Gastroesophageal sphincter (tissue), 4 donors: Measurements from ENCODE around the gene SNRNP70. TPM values are rescaled to one million over a fixed set of nuclear protein-coding genes. Genes with fewer than 3 reads are reported as not detected.

Experiments
- ATAC-seq: fragments of 150-250 bp; one replicate; pipeline ENCODE4 v1.9.1; 2016; ENCODE audit warnings: mild to moderate bottlenecking, moderate library complexity
- H3K27ac ChIP-seq, 4 donors: fragments of 200-600 bp; sonication (generic) in 3 of 4; 1 replicate in 3 of 4; 2 replicates in 1 of 4; pipeline ENCODE4 v1.5.1; 2016 to 2019
- H3K27me3 ChIP-seq: fragments of 200-600 bp; sonication (generic); one replicate; pipeline ENCODE4 v1.5.1; 2019
- H3K36me3 ChIP-seq, 2 donors: fragments of 200-600 bp; sonication (generic); one replicate each; pipeline ENCODE4 v1.5.1; 2019; ENCODE audit warnings: control low read depth in 1 of 2
- H3K4me1 ChIP-seq, 3 donors: fragments of 200-600 bp; sonication (generic); 1 replicate in 2 of 3; 2 replicates in 1 of 3; pipeline ENCODE4 v1.5.1; 2016 to 2019; ENCODE audit warnings: control low read depth in 2 of 3
- H3K4me3 ChIP-seq, 2 donors: fragments of 200-600 bp; sonication (generic); one replicate each; pipeline ENCODE4 v1.5.1; 2019; ENCODE audit warnings: mild to moderate bottlenecking in 1 of 2, moderate library complexity in 1 of 2
- H3K9me3 ChIP-seq, 3 donors: fragments of 200-600 bp; sonication (generic); one replicate each; pipeline ENCODE4 v1.5.1; 2017 to 2019; ENCODE audit warnings: control low read depth in 2 of 3
- CTCF ChIP-seq, 4 experiments: fragments of 200-600 bp in 2 of 4; fragments of 450-650 bp in 2 of 4; sonication (generic) in 1 of 4; IDR thresholded peaks; one replicate each; pipeline ENCODE4 v1.5.1; 2017 to 2019; ENCODE audit warnings: antibody characterized with exemption in 4 of 4, mild to moderate bottlenecking in 2 of 4, moderate library complexity in 2 of 4
- EP300 ChIP-seq: sonication (generic); formaldehyde crosslinking; IDR thresholded peaks from one replicate; pipeline ENCODE4 v1.6.1; 2017; ENCODE audit warnings: antibody characterized with exemption, mild to moderate bottlenecking
- POLR2A ChIP-seq, 2 donors: fragments of 450-650 bp; IDR thresholded peaks; one replicate each; pipeline ENCODE4 v1.6.1; 2017; ENCODE audit warnings: antibody characterized with exemption in 2 of 2, mild to moderate bottlenecking in 2 of 2, moderate library complexity in 1 of 2
- POLR2AphosphoS5 ChIP-seq: sonication (generic); formaldehyde crosslinking; IDR thresholded peaks from one replicate; pipeline ENCODE4 v1.6.1; 2017; ENCODE audit warnings: antibody characterized with exemption
- WGBS, 2 donors: methylation state at CpG; one replicate each; pipeline ENCODE4 v1.1.5; 2018; ENCODE audit warnings: low coverage in 1 of 2; 5-methylcytosine and 5-hydroxymethylcytosine counted together
- total RNA-seq, 4 donors: library from RNA; depleted of rRNA; stranded (reverse); fragments of >200 nt; gene quantifications; one replicate each; pipeline ENCODE4 v1.1.0, GENCODE V29; 2016

Gene SNRNP70
- total RNA-seq, 4 donors from 2014 or later, result 77.4 to 323 (median 192) TPM

GRCh38 chr19:49117677-49118564 lies 32.7 kb downstream of the SNRNP70 start:
- WGBS, 2 donors, result 26 to 60% methylated on average over 1 to 8 of the region's 26 CpGs
- no peak for ATAC-seq

GRCh38 chr19:49118565-49119410 lies 33.5 kb downstream of the SNRNP70 start, which contains the start of gene C19orf73:
Gene C19orf73 (minus strand): TSS chr19:49119143. CDS start chr19:49119022, 121 bp downstream.
- 0% methylated on average over 16 of the region's 85 CpGs; no CpG with 5 or more reads in 1 of the 2 donors for WGBS, 2 donors
- H3K36me3 ChIP-seq, result no peaks in the 10 kb centered on the region
- peak in 1 of 2 donors; percentile 46 for TF ChIP-seq POLR2A (IDR thresholded peaks at IDR 0.05)
- TF ChIP-seq EP300, result no peak
- TF ChIP-seq CTCF (IDR thresholded peaks at IDR 0.05), result peak in 2 of 4 experiments; percentile 31 to 51
- peak; percentile 49 for TF ChIP-seq POLR2AphosphoS5

More at GRCh38 chr19:49117677-49118564, 32.7 kb downstream of the SNRNP70 start:
- Histone ChIP-seq H3K9me3 (no peaks in the 10 kb centered on the region), H3K27me3 (no peaks in the 10 kb centered on the region), H3K4me1 (peaks cover 4 to 56% (median 23%) of the 10 kb centered on the region in 3 donors), H3K27ac (peak overlapping the region; percentile 73 to 99 (median 95)), H3K36me3 (no peaks in the 10 kb centered on the region), H3K4me3 (peak overlapping the region; percentile 51 to 75)
- TF ChIP-seq EP300 (no peak), POLR2A (IDR thresholded peaks at IDR 0.05) (no peak), CTCF (IDR thresholded peaks at IDR 0.05) (no peak), POLR2AphosphoS5 (no peak)

GRCh38 chr19:49119411-49120324 lies 34.4 kb downstream of the SNRNP70 start, which contains the start of gene PPFIA3:
Gene PPFIA3 (plus strand): TSS chr19:49119544. CDS start chr19:49127874, 8,330 bp downstream.
- Histone ChIP-seq H3K4me1 (peaks cover 4 to 42% (median 20%) of the 10 kb centered on the region in 3 donors), H3K4me3 (peak within 1 kb of the TSS; percentile 51 to 75), H3K36me3 (no peaks in the 10 kb centered on the region), H3K9me3 (no peaks in the 10 kb centered on the region), H3K27ac (peak within 1 kb of the TSS; percentile 73 to 99 (median 95)), H3K27me3 (no peaks in the 10 kb centered on the region)
- WGBS, 2 donors, result 0% methylated on average over 1 of the region's 90 CpGs; no CpG with 5 or more reads in 1 of the 2 donors
- TF ChIP-seq CTCF (IDR thresholded peaks at IDR 0.05), result peak in 1 of 4 experiments; percentile 4
- TF ChIP-seq POLR2A (IDR thresholded peaks at IDR 0.05), result no peak
- TF ChIP-seq EP300, result no peak
- peak; percentile 35 for ATAC-seq

More at GRCh38 chr19:49118565-49119410, 33.5 kb downstream of the SNRNP70 start, which contains the start of gene C19orf73:
- Histone ChIP-seq H3K4me1 (peaks cover 4 to 47% (median 21%) of the 10 kb centered on the region in 3 donors), H3K9me3 (no peaks in the 10 kb centered on the region), H3K27me3 (no peaks in the 10 kb centered on the region), H3K4me3 (peak within 1 kb of the TSS; percentile 51 to 75), H3K27ac (peak within 1 kb of the TSS; percentile 73 to 99 (median 95))
- peak; percentile 90 for ATAC-seq

GRCh38 chr19:49120325-49120683 lies 35.1 kb downstream of the SNRNP70 start:
- peaks cover 4 to 36% (median 20%) of the 10 kb centered on the region in 3 donors for H3K4me1 ChIP-seq
- no peak for ATAC-seq
- no peaks in the 10 kb centered on the region for H3K36me3 ChIP-seq
- H3K9me3 ChIP-seq, result no peaks in the 10 kb centered on the region
- no peak for TF ChIP-seq POLR2A (IDR thresholded peaks at IDR 0.05)
- no peak for TF ChIP-seq EP300
- no peak for TF ChIP-seq CTCF (IDR thresholded peaks at IDR 0.05)
- no peak for TF ChIP-seq POLR2AphosphoS5
- peak overlapping the region in 1 of 4 donors; percentile 92 for H3K27ac ChIP-seq
- H3K4me3 ChIP-seq, result peak overlapping the region in 1 of 2 donors; percentile 75
- H3K27me3 ChIP-seq, result no peaks in the 10 kb centered on the region
- WGBS, 2 donors, result 28% methylated on average over 6 of the region's 16 CpGs; no CpG with 5 or more reads in 1 of the 2 donors
